Measurements from ENCODE around the gene OR4F15. TPM values are rescaled to one million over a fixed set of nuclear protein-coding genes. Genes with fewer than 3 reads are reported as not detected.
"Not testable (repeated sequence)": the region's sequence is repeated elsewhere in the genome, so short reads cannot be mapped to it uniquely, and the experiment has no call there.

The OR4F15 gene
- not detected for total RNA-seq

DNA sequence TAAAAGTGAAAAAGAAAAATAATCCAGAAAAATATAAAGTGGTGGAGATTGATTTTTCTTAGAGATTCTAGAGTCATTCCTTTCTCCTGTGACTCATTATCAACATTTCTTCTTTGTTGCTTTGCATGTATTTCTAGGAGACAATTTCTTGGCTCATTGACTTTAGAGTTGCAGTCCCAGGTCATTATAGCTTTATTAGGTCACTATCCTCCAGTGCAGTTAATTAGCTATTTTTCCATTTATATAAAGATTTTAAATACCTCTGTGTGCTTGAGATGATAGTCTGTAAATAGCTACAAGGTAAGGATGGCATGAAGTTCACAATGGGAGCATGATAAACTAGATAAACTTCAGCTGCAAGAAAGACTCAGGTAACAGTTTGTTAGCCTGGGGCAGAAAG is at the start of gene OR4F15:
TSS of gene OR4F15 (plus strand) at position 301 of the 400 bp plus-strand sequence. CDS start 5,985 bp downstream, outside the sequence.
- ATAC-seq (no peak), DNase-seq (no peak)
- Mint-ChIP-seq H3K4me1 (ENCODE audit: low read depth) (no peaks in the 10 kb centered on the region), H3K36me3 (ENCODE audit: low read depth) (no peaks in the 10 kb centered on the region), H3K27me3 (ENCODE audit: low read depth) (peaks cover 14% of the 10 kb centered on the region), H3K4me3 (no peak within 1 kb of the TSS), H3K27ac (no peak within 1 kb of the TSS), H3K9me3 (ENCODE audit: insufficient read depth) (no peaks in the 10 kb centered on the region)
- ChIA-PET CTCF (no interaction called here), POLR2A (no interaction called here)

GRCh38 chr15:101764669-101765339 is 47.2 kb upstream of the OR4F15 start:
- POLR2A ChIA-PET; ATAC-seq; H3K27me3 Mint-ChIP-seq (ENCODE audit: low read depth): not testable (repeated sequence)

DNA sequence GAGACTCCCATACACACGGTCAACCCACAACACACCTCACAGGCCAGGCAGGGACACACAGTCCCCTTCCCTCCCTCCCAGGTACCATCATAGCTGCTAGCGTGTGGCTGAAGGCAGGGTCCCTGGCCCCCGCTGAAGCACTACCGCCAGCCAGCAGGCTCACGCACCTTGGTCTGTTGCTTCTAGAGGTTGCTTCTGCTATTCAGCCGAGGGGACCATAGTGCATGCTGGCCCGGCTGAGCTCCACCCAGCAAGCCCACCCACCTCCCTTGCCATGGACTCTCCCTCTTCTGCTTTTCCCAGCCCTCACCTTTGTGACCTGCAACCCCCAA is 46.7 kb upstream of the OR4F15 start:
- DNase-seq; H3K27me3 Mint-ChIP-seq (ENCODE audit: low read depth); ATAC-seq; POLR2A ChIA-PET; H3K9me3 Mint-ChIP-seq (ENCODE audit: insufficient read depth); H3K4me1 Mint-ChIP-seq (ENCODE audit: low read depth); CTCF ChIA-PET; H3K36me3 Mint-ChIP-seq (ENCODE audit: low read depth); H3K4me3 Mint-ChIP-seq; H3K27ac Mint-ChIP-seq: not testable (repeated sequence)

More at GRCh38 chr15:101764669-101765339, 47.2 kb upstream of the OR4F15 start:
- H3K4me1 Mint-ChIP-seq (ENCODE audit: low read depth); CTCF ChIA-PET; H3K27ac Mint-ChIP-seq; DNase-seq; H3K4me3 Mint-ChIP-seq; H3K9me3 Mint-ChIP-seq (ENCODE audit: insufficient read depth); H3K36me3 Mint-ChIP-seq (ENCODE audit: low read depth): not testable (repeated sequence)

- H3K36me3 Mint-ChIP-seq (ENCODE audit: low read depth) = no peaks in the 10 kb centered on the region
- no peak overlapping the region for H3K27ac Mint-ChIP-seq
- DNase-seq (no peak), ATAC-seq (no peak)
- H3K27me3 Mint-ChIP-seq (ENCODE audit: low read depth) = no peaks in the 10 kb centered on the region
- POLR2A ChIA-PET = no interaction called here
- no peaks in the 10 kb centered on the region for H3K4me1 Mint-ChIP-seq (ENCODE audit: low read depth)
- CTCF ChIA-PET = no interaction called here
- H3K9me3 Mint-ChIP-seq (ENCODE audit: insufficient read depth) = no peaks in the 10 kb centered on the region
- H3K4me3 Mint-ChIP-seq = no peak overlapping the region
These were observed 46.1 kb upstream of the OR4F15 start for GRCh38 chr15:101765772-101766456.

DNA sequence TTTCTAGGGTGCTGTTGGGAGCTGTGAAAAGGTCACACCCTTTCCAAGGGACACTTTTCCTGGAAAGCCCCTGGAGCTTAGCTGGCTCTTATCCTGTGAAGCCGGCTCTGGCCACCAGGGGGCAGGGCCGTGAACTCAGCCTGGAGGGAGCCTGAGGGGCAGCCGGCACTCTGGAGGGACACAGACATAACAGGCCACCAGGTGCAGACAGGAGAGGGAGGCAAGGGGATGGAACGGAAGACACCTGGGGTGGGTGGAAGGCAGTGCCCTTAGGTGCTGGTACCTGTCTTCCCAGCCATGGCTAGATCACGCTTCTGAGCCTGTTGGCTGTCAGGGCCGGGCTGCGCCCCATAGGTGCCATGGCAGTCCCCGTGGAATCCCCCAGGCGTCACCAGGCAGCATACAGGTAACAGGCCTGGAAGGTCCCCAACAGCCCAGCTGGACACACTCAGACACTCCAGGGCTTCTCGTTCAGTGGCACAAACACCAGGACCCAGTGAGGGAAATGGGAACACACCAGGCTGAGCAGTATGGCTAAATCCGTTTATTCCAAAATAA is 44.8 kb upstream of the OR4F15 start:
- H3K27ac Mint-ChIP-seq; H3K4me3 Mint-ChIP-seq; H3K4me1 Mint-ChIP-seq (ENCODE audit: low read depth); DNase-seq; POLR2A ChIA-PET; H3K9me3 Mint-ChIP-seq (ENCODE audit: insufficient read depth); H3K27me3 Mint-ChIP-seq (ENCODE audit: low read depth); ATAC-seq; H3K36me3 Mint-ChIP-seq (ENCODE audit: low read depth); CTCF ChIA-PET: not testable (repeated sequence)

- H3K27ac Mint-ChIP-seq = no peak overlapping the region
- no peak overlapping the region for H3K4me3 Mint-ChIP-seq
- H3K4me1 Mint-ChIP-seq (ENCODE audit: low read depth) = no peaks in the 10 kb centered on the region
- H3K9me3 Mint-ChIP-seq (ENCODE audit: insufficient read depth) = no peaks in the 10 kb centered on the region
- ATAC-seq (no peak), DNase-seq (no peak)
- ChIA-PET CTCF (no interaction called here), POLR2A (no interaction called here)
- no peaks in the 10 kb centered on the region for H3K27me3 Mint-ChIP-seq (ENCODE audit: low read depth)
- no peaks in the 10 kb centered on the region for H3K36me3 Mint-ChIP-seq (ENCODE audit: low read depth)
These were observed 39.1 kb upstream of the OR4F15 start for GRCh38 chr15:101772921-101773320.

DNA sequence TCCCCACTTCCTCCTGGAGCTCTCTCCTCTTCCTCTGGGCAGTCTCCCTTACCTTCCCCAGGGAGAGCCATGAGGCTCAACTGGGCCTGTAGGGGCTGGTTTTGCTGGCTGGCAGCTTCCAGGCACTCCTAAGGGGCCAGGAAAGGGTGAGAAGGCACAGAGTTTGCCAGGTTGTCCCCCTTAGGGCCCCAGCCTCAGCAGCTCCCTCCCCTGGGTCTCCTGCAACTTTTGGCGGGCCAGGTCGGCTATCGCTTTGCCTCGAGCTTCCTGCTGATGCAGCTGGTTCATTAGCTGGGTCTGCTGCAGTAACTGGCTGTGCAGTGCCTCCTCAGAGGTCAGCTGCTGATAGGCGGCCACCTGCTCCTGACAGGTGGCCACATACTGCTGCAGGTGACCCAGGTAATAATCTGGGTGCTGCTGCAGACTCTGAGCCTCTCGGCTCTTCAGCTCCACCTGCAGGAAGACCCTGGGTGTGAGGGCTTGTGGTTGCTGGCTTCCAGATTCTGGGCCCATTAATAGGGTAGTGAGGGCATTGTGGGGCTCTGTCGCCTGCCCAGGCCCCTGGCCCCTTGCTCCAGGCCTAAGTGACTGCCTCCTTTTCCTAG is 38.4 kb upstream of the OR4F15 start:
- Mint-ChIP-seq H3K4me3 (no peak overlapping the region), H3K4me1 (ENCODE audit: low read depth) (no peaks in the 10 kb centered on the region), H3K9me3 (ENCODE audit: insufficient read depth) (no peaks in the 10 kb centered on the region), H3K27ac (no peak overlapping the region), H3K36me3 (ENCODE audit: low read depth) (no peaks in the 10 kb centered on the region), H3K27me3 (ENCODE audit: low read depth) (no peaks in the 10 kb centered on the region)
- ATAC-seq = no peak
- ChIA-PET POLR2A (no interaction called here), CTCF (no interaction called here)
- no peak for DNase-seq

GRCh38 chr15:101775136-101775535 is 36.9 kb upstream of the OR4F15 start:
- Mint-ChIP-seq H3K27me3 (ENCODE audit: low read depth) (no peaks in the 10 kb centered on the region), H3K4me3 (no peak overlapping the region), H3K36me3 (ENCODE audit: low read depth) (no peaks in the 10 kb centered on the region), H3K4me1 (ENCODE audit: low read depth) (no peaks in the 10 kb centered on the region), H3K27ac (no peak overlapping the region), H3K9me3 (ENCODE audit: insufficient read depth) (no peaks in the 10 kb centered on the region)
- DNase-seq (no peak), ATAC-seq (no peak)
- CTCF ChIA-PET = no interaction called here
- POLR2A ChIA-PET = interaction anchor here (1.0 kb wide), 1 partner anchor 33 kb away, joined by 4 read pairs; no protein-coding TSS in a partner anchor

GRCh38 chr15:101778576-101778975 is 33.4 kb upstream of the OR4F15 start:
- H3K4me3 Mint-ChIP-seq; POLR2A ChIA-PET; ATAC-seq; CTCF ChIA-PET; H3K4me1 Mint-ChIP-seq (ENCODE audit: low read depth); H3K27ac Mint-ChIP-seq; H3K9me3 Mint-ChIP-seq (ENCODE audit: insufficient read depth); H3K27me3 Mint-ChIP-seq (ENCODE audit: low read depth); DNase-seq; H3K36me3 Mint-ChIP-seq (ENCODE audit: low read depth): not testable (repeated sequence)

DNA sequence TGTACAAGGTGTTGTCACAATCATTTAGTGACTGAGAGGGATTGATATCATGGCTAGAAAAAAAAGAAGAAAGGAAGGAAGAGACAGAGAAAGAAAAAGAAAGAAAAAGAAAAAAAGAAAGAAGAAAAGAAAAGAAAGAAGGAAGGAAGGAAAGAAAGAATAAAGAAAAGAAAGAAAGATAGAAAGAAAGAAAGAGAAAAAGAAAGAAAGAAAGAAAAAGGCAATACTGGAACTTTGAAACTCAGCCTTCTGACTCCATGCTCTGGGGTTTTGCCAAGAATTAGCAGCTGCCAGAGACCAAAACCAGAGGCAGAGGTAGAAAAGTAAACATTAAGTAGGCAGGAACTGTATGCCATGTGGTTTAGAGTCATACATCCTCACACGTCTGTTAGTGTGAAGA is 31.8 kb upstream of the OR4F15 start:
- H3K4me1 Mint-ChIP-seq (ENCODE audit: low read depth); CTCF ChIA-PET; ATAC-seq; H3K27me3 Mint-ChIP-seq (ENCODE audit: low read depth); H3K4me3 Mint-ChIP-seq; H3K27ac Mint-ChIP-seq; H3K36me3 Mint-ChIP-seq (ENCODE audit: low read depth); POLR2A ChIA-PET; DNase-seq; H3K9me3 Mint-ChIP-seq (ENCODE audit: insufficient read depth): not testable (repeated sequence)

- ChIA-PET POLR2A (no interaction called here), CTCF (no interaction called here)
- Mint-ChIP-seq H3K4me1 (ENCODE audit: low read depth) (no peaks in the 10 kb centered on the region), H3K27me3 (ENCODE audit: low read depth) (peaks cover 8% of the 10 kb centered on the region), H3K36me3 (ENCODE audit: low read depth) (no peaks in the 10 kb centered on the region), H3K9me3 (ENCODE audit: insufficient read depth) (no peaks in the 10 kb centered on the region), H3K4me3 (no peak overlapping the region), H3K27ac (no peak overlapping the region)
- ATAC-seq = no peak
- no peak for DNase-seq
These were observed 30.1 kb upstream of the OR4F15 start for GRCh38 chr15:101781928-101782327.

DNA sequence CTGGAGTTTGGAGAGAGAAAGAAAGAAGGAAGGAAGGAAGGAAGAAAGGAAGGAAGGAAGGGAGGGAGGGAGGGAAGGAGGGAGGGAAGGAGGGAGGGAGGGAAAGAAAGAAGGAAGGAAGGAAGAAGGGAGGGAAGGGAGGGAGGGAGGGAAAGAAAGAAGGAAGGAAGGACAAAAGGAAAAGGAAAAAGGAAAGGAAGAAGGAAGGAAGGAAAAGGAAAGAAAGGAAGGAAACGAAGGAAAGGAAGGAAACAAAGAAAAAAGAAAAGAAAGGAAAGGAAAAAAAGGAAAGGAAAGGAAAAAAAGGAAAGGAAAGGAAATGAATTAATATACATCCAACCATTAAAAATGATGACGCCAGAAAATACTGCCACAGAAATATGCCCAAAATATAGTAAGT is 27.4 kb upstream of the OR4F15 start:
- Mint-ChIP-seq H3K27ac (no peak overlapping the region), H3K27me3 (ENCODE audit: low read depth) (peaks cover 8% of the 10 kb centered on the region), H3K36me3 (ENCODE audit: low read depth) (no peaks in the 10 kb centered on the region), H3K4me3 (no peak overlapping the region), H3K9me3 (ENCODE audit: insufficient read depth) (no peaks in the 10 kb centered on the region), H3K4me1 (ENCODE audit: low read depth) (no peaks in the 10 kb centered on the region)
- ChIA-PET POLR2A (no interaction called here), CTCF (no interaction called here)
- DNase-seq (no peak), ATAC-seq (no peak)
